AG04449 (cell line): ENCODE data around the gene OLFM1.

Source experiments
- CTCF ChIA-PET: fragments of 350-600 bp; formaldehyde crosslinking; extraction: SDS; loops from one replicate; lab custom pipeline; 2021; ENCODE audit warnings: antibody characterized with exemption; lab: Yijun Ruan, JAX
- POLR2A ChIA-PET: fragments of 400-600, 350-600 bp; formaldehyde crosslinking; extraction: SDS; loops from one replicate; lab custom pipeline; 2020; ENCODE audit warnings: antibody characterized with exemption, inconsistent platforms; lab: Yijun Ruan, JAX
- DNase-seq: peaks from one replicate; pipeline ENCODE4 v3.0.0-alpha.2; 2010; ENCODE audit warnings: low read depth, low spot score
- H3K4me3 ChIP-seq: 2 replicates; pipeline ENCODE4 v1.5.1; 2011; ENCODE audit warnings: low read depth, mild to moderate bottlenecking, control low read depth, low read length
- TF ChIP-seq, protein P1 (sequence below): IDR thresholded peaks from one replicate; pipeline ENCODE4 v1.5.1; 2011; ENCODE audit warnings: mild to moderate bottlenecking, moderate library complexity, low read length, control low read depth, inconsistent platforms; ENCODE audit not compliant: insufficient read depth; ENCODE audit errors: missing control alignments

The OLFM1 gene

DNA sequence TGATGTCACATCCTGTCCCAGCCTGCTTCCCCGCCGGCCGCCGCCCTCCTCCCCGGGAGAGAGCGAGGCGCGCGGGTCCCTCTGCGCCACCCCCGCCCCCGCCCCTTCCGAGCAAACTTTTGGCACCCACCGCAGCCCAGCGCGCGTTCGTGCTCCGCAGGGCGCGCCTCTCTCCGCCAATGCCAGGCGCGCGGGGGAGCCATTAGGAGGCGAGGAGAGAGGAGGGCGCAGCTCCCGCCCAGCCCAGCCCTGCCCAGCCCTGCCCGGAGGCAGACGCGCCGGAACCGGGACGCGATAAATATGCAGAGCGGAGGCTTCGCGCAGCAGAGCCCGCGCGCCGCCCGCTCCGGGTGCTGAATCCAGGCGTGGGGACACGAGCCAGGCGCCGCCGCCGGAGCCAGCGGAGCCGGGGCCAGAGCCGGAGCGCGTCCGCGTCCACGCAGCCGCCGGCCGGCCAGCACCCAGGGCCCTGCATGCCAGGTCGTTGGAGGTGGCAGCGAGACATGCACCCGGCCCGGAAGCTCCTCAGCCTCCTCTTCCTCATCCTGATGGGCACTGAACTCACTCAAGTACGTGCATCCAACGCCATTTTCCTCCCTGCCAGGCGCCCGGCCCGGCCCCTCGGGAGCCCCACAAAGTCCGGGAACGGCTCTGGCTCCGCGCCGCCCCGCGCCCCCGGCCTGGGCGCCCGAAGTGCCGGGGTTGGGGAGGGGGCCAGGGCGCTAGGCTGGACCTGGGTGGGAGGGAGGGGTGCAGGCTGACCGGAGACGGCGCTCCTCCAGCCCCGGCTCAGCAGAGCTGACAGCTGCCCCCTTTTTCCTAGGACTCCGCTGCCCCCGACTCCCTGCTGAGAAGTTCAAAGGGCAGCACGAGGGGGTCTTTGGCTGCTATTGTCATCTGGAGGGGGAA is 12.0 kb upstream of the OLFM1 start:
- POLR2A ChIA-PET: no interaction called here
- no peak overlapping the region for H3K4me3 ChIP-seq
- CTCF ChIA-PET: interaction anchor here (1.0 kb wide), 1 partner anchor 11 kb away, joined by 3 read pairs; no protein-coding TSS in a partner anchor
- no peak for DNase-seq
- TF ChIP-seq, protein P1, sequence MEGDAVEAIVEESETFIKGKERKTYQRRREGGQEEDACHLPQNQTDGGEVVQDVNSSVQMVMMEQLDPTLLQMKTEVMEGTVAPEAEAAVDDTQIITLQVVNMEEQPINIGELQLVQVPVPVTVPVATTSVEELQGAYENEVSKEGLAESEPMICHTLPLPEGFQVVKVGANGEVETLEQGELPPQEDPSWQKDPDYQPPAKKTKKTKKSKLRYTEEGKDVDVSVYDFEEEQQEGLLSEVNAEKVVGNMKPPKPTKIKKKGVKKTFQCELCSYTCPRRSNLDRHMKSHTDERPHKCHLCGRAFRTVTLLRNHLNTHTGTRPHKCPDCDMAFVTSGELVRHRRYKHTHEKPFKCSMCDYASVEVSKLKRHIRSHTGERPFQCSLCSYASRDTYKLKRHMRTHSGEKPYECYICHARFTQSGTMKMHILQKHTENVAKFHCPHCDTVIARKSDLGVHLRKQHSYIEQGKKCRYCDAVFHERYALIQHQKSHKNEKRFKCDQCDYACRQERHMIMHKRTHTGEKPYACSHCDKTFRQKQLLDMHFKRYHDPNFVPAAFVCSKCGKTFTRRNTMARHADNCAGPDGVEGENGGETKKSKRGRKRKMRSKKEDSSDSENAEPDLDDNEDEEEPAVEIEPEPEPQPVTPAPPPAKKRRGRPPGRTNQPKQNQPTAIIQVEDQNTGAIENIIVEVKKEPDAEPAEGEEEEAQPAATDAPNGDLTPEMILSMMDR: no peak

- TF ChIP-seq, protein P1: no peak
- no peak for DNase-seq
- ChIA-PET POLR2A (no interaction called here), CTCF (interaction anchor here (1.0 kb wide), 1 partner anchor 10 kb away, joined by 3 read pairs; no protein-coding TSS in a partner anchor)
- H3K4me3 ChIP-seq: no peak overlapping the region
Observed at GRCh38 chr9:135076143-135076875, 11.2 kb upstream of the OLFM1 start.

GRCh38 chr9:135076876-135077430 is 10.5 kb upstream of the OLFM1 start:
- CTCF ChIA-PET: interaction anchor here (1.0 kb wide), 1 partner anchor 10 kb away, joined by 3 read pairs; no protein-coding TSS in a partner anchor
- POLR2A ChIA-PET: no interaction called here
- TF ChIP-seq, protein P1: no peak
- no peak for DNase-seq
- no peak overlapping the region for H3K4me3 ChIP-seq

- ChIA-PET POLR2A (no interaction called here), CTCF (no interaction called here)
- DNase-seq: no peak
- TF ChIP-seq, protein P1: no peak
- no peak overlapping the region for H3K4me3 ChIP-seq
Observed at GRCh38 chr9:135077497-135078200, 9.8 kb upstream of the OLFM1 start.

GRCh38 chr9:135078361-135078821 is 9.1 kb upstream of the OLFM1 start:
- ChIA-PET CTCF (interaction anchor here (0.8 kb wide), 1 partner anchor 334 kb away, joined by 4 read pairs; no protein-coding TSS in a partner anchor), POLR2A (no interaction called here)
- no peak for DNase-seq
- no peak overlapping the region for H3K4me3 ChIP-seq
- TF ChIP-seq, protein P1: no peak
